Adipose tissue (tissue), 3 donors: ENCODE data around the gene CRACDL. TPM values are rescaled to one million over a fixed set of nuclear protein-coding genes. Genes with fewer than 3 reads are reported as not detected.

Experiments used
- H3K27ac ChIP-seq: one replicate; pipeline ENCODE4 v1.5.1; 2013; ENCODE audit warnings: low read depth, low read length
- WGBS, 3 donors: extraction: QIAGEN DNeasy Blood & Tissue Kit; methylation state at CpG; one replicate each; pipeline ENCODE4 v1.1.7; 2013; 5-methylcytosine and 5-hydroxymethylcytosine counted together
- polyA plus RNA-seq, 3 donors: library from polyadenylated mRNA; stranded (reverse); fragments of 200-250 nt; gene quantifications; one replicate each; pipeline ENCODE4 v1.2.3, GENCODE V29; 2013
- donor health status: healthy with polysubstance abuse.
- donor health status: Bipolar disorder and iron deficiency.
- donor health status: healthy.

CRACDL gene
- polyA plus RNA-seq, 3 donors, result 2.0 to 4.5 (median 3.6) TPM

DNA sequence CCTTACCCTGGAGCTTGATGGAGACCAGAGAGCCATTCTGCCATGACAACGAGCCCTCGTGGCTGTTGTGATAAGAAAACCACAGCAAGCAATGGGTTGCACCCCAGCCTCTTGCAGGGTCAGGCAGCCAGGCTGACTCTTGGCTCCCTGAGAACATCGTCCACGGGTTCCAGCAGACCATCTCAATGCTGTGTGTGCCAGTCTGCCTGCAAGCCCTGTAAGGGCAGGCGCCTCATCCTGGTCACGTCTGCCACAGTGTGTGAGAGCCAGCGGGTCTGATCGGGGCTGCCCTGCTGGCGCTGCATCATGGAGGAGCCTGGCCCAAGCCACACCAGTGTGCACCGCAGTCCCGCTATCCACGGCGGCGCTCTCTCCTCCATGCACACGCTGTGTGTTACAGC lies 134.1 kb downstream of the CRACDL start:
- WGBS, 3 donors, result 93 to 97% (median 94%) methylated on average over 15 of the region's 15 CpGs
- H3K27ac ChIP-seq, result no peak overlapping the region

DNA sequence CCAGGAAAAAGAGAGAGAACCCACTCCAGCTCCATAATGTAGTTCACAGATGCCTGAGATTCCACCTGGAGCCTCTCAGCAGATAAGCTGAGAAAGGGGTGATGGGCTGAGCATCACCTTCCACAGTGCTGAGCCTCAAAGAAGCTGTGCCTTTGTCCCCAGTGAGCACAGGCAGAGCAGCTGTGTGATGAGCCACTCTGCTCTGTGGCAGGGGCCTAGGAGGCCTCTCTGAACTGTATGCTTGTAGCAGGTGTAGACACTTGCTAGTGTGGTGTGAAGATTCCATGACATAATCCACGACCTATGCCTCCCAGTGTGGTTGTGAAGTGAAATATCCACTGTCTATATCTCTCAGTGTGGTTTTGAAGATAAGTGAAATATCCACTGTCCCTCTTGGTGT lies 134.7 kb downstream of the CRACDL start:
- no peak overlapping the region for H3K27ac ChIP-seq
- WGBS, 3 donors, result 71 to 81% (median 73%) methylated on average over 1 of the region's 1 CpG

DNA sequence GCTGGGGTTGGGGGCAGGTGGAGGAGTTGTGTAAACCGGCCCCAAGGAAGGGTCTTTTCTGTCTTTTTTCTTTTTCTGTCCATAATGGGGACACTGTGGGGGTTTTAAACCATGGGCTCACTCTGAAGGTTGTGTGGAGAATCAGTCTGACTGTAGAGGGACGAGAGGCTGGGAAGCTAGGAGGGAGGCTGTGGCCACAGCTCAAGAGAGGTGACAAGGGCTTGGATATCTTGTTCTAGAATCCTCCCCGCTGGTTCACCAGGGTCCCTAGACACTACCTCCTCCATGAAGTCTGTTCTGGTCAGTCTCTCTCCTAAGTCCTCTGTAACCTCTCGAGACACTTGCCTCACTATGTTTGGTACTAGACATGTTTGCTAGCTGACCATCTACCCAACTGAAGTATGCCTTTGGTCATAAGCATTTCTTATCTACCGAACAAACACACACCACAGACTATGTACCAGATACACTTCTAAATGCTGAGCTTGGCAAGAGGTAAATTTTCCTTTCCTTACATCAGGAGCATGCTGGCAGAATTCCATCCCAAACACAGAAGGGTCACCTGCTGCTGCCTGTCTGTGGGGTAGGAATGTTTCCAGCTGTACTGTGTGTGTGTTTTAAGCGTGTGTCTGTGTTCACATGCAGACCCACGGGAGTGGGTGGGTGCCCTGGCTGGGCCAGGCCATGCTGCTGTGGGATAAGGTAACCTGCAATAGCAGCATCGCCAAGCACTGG lies 135.5 kb downstream of the CRACDL start:
- 54 to 84% (median 82%) methylated on average over 8 of the region's 8 CpGs for WGBS, 3 donors

DNA sequence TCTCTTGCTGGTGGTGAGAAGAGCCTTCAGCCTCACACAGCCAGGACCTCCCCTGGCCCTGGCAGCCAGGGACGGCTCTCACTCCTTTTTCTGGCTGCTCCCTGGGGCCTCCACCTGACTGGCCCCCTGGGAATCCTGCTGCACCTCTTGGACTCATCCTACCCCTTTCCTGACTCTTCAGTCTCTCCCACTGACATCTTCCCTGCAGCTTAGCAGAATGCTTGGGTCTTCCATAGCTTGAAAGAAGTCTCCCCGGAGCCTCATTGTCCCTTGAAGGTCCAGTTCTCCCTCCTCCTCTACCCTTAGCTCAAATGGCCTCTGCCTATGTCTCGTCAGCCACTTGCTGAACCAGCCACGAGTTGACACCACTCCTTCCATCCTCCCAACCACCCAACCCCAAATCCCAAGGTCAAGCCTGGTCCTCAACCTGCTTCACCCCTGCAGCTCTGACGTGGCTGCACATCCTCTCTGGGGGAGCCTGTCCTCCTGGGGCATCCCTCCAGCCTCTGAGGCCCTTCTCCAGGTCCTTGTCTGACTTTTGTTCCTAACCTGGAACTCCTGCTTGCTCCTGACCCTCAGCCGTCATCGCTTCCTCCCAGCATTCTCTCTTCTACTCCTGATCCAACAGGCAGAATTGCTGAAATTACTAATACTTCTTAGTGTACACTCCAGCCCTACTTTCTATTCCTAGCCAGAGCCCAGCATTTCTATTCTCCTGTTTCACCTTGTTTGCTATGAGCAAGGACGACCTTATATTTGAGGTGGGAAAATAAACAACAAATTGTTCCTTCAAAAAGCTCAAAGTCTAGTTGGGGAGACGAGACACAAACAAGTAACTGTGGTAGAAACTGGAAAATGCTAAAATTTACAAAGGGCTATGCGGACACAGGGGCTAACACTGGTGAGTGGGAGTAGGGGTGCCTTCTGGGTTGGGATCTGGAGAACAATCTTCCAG lies 136.4 kb downstream of the CRACDL start:
- 85 to 87% (median 86%) methylated on average over 10 of the region's 10 CpGs for WGBS, 3 donors
- H3K27ac ChIP-seq, result no peak overlapping the region

More for the DNA sequence above, 135.5 kb downstream of the CRACDL start:
- no peak overlapping the region for H3K27ac ChIP-seq

DNA sequence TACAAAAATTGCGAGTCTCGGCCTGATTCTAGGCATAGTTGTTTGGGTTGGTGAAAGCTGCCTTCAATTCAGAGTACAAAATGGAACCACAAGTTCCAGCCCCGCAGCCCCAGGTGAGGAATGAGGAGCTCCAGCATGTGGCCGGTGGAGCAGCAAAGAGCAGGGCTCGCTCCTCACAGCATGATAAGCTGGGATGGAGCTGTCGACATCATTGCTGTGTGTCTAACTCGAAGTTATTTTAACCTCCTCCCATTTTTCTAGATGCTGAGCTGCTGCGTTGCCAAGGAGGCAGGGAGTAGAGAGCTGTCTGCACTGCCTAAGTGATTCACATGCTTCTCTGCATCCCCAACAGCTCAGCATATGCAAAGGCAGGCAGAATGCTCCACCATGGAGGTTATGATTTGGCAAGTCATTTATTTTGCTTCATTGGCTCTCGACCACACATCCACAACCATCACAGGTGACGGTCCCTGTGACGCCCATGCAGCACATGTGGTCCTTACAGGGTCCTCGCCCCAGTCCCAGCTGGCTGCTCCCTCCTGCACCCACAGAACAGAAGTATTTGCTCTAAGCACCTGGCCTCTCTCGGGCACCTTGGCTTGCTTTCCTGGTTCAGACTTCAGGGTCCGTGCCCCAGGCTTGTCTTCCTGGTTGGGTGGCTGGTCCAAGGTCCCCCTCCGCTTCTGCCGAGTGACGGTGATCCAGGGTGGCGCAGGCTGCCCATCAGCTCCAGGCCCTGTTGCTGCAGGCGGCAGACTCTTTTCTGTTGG lies 139.1 kb downstream of the CRACDL start:
- WGBS, 3 donors, result 88 to 94% (median 89%) methylated on average over 19 of the region's 19 CpGs
- H3K27ac ChIP-seq, result no peak overlapping the region

DNA sequence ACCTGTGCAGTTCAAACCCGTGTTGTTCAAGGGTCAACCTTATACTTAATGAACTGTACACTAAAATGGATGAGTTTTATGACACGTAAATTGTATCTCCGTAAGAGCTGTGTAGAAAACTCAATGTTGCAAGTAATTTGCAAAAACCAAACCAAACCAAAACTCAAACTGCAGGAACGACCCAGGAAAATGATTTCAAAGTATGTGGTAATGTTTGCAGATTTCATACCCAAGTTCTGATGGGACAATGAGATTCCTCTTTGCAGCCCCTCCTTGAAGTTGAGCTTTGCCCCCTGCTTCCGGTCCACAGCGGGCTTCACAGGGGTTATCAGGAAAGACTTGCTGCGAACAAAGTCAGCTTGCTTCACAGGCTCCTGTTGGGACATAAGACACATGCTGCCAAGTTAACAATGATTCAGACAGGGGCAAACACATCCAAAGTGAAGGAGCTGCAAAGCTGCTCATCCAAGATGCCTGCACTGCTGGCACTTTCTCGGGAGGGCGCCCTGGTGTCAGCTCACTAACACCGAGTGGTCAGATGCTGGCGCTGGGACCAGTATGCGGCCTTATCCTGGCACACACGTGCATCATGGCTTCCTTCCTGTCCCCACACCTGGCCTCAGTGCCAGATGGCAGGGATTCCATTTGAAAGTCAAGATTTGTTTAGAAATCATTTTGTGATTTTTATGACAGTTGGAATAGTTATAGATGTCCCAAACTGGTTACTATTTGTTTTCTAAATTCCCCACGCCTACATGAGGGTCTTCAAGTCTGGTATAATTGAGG lies 139.9 kb downstream of the CRACDL start:
- 51 to 82% (median 62%) methylated on average over 14 of the region's 14 CpGs for WGBS, 3 donors
- H3K27ac ChIP-seq, result no peak overlapping the region

DNA sequence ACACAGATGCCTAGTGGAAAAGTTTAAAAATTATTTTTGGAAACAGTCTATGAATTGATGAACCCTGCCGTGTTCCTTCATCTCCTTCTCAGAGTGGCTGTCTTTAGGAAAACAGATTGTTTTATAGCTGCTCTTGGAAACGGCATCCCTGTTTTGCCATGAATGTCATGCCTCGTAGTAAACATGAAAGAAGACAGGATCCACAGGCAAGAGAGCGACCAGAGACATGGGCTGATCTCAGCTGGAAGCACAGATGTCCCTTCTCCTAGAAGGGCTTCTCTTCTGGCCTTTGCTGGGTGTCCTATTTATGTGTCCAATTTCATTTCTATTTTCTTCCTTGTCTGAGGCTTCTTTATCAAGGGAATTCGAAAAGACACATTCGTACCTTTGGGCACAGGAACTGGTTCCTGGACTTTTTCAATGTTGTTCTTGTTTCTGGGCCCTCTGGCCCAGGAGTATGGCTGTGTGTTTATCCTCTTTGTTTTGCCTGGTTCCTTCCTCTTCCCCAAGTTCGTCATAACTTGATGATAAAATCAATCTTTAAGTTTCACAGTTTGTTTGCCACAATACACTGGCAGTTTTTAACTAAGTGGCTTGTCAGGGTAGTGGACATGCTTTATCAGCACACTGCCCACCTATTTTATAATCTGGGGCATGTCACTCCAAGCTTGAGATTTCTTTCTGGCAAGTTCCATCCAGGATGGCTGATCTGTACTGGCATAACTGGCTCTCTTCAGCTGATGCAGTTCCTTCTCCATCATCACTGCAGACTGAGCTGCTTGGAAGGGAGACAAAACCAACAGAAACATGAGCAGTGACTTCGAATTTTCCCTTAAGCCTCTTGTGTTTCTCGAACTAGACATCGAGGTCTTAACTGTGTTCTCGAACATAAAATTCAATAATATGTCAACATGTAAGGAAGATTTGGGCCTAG lies 141.9 kb downstream of the CRACDL start:
- WGBS, 3 donors, result 71 to 77% (median 72%) methylated on average over 11 of the region's 11 CpGs

DNA sequence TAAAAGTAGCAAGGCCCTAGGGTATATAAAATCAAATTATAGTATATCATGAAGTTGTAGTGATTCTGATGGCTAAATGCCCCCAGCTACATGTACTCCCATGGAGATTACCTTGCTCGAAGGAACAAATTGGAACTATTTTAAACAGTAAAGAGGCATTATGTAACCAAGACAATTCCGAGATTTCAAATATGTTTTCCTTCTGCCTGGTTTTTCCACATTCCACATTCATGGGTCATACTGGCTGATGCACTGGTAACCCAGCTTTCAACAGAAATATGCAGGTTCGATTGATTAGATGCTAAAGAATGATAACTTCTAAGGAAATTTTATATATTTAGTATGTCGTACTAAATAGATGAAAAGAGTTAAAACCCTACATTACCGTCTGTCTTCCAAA lies 142.8 kb downstream of the CRACDL start:
- 68 to 86% (median 83%) methylated on average over 5 of the region's 5 CpGs for WGBS, 3 donors
- no peak overlapping the region for H3K27ac ChIP-seq

More for the DNA sequence above, 141.9 kb downstream of the CRACDL start:
- no peak overlapping the region for H3K27ac ChIP-seq

DNA sequence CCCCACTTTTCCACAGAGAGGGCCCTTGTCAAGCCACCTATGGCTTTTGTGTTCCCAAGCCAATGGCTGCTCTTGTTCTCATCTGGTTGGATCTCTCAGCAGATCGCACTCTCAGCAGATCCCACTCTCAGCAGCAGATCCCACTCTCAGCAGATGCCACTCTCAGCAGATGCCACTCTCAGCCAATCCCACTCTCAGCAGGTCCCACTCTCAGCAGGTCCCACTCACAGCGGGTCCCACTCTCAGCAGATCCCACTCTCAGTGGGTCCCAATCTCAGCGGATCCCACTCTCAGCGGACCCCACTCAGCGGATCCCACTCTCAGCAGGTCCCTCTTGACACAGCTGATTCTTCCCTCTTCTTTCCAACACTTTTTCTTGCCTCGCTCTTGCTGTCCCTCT lies 145.8 kb downstream of the CRACDL start:
- H3K27ac ChIP-seq, result no peak overlapping the region
- 95 to 98% (median 97%) methylated on average over 6 of the region's 6 CpGs for WGBS, 3 donors

DNA sequence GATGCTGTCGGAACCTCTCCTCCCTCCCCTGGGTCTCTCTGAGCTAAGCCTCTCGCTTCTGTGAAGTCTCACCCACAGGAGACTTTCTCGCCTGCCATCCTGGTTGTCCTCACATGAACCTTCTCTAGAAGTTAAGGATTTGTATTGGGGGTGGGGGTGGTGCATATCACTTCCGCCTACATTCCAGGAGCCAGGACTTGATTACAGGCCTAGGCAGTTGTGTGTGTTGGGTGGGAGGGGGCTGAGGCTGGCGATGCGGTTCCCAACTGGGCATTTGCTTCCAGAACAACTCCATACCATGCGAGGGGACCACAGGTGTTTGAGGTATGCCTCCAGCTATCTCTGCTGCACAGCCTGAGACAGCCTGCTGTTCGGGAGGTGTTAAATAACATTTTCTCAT lies 148.3 kb downstream of the CRACDL start:
- H3K27ac ChIP-seq, result no peak overlapping the region
- WGBS, 3 donors, result 78 to 83% (median 83%) methylated on average over 8 of the region's 8 CpGs

DNA sequence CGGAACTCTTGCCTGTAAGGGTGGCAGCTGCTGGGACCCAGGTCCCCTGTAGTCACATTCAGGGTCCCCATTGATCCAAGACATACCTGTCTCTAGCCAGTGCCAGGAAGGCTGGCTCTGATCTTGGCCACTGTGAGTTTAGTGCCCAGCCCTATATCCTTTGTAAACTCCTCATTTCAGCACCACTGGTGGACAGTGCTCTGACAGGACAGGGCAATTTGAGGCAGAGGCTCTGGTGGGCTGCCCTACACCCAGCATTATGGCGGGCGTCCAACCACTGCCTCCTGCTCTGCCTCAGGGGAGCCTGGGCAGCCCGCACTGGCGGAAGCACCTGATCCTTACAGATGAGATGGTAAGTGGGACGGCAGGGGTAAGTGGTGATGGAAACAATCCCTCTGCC lies 149.8 kb downstream of the CRACDL start:
- WGBS, 3 donors, result 84 to 93% (median 92%) methylated on average over 6 of the region's 6 CpGs
- H3K27ac ChIP-seq, result no peak overlapping the region

DNA sequence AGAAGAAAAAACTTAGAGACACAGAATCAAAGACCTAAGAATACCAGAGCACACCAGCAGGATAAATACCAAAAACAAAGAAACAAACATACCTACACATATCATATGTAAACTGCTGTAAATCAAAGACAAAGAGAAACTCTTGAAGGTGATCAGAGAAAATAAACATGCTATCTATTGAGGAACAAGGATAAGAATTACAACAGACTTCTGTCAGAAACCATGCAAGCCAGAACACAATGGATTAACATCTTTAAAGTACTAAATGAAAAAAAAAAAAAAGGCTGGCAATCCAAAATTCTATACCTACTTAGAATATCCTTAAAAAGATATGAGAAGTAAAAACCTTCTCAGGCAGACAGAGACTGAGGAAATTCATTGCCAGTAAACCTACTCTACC lies 153.5 kb downstream of the CRACDL start:
- no peak overlapping the region for H3K27ac ChIP-seq

DNA sequence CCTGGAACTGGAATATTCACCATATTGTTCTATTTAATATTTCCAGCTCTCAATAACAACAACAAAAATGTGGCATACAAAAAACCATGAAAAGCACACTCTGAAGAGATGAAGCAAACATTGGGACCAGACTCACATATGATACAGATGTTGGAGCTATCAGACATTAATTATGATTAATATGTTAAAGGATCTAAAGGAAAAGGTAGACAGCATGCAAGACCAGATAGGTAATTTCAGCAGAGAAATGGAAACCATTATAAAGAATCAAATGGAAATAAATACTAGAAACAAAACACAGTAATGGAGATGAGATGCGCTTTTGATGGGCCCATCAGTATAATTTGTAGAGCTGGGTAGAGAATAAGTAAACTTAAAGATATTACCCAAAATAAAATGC lies 154.2 kb downstream of the CRACDL start:
- H3K27ac ChIP-seq, result no peak overlapping the region
- WGBS, 3 donors, result 95 to 97% (median 96%) methylated on average over 1 of the region's 1 CpG

DNA sequence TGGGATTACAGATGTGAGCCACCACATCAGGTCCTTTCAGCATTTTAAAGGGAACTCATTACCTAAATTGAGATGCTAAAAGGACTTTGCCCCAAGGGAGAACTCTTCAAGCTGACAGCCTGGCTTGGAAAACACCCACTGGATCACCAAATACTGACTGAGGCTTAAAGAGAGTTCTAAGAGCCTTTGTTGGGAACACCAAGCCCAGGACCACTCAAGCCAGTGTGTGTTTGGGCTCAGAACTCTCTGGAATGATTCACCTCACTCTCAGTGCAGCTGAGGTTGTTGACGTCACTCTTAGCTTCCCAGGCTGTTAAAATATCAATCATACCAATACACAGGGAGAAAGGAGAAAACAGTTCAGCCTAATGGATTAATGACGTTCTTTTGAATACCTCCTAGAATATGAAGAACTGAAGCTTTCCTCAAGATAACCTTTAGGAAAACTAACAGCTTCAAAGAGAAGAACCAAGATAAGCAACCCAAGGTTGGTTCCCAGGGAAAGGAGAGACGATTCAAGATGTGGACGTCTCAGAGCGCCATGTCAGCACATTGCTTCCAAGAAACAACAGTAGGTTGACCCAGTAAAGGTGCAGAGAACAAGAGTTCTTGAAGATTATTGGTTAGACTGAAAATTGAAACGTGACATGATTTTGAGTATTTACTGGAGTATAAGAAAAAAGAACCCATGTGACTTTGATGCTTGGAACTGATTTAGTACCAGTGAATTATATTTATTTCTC lies 157.1 kb downstream of the CRACDL start:
- 78 to 87% (median 82%) methylated on average over 6 of the region's 6 CpGs for WGBS, 3 donors
- H3K27ac ChIP-seq, result no peak overlapping the region

DNA sequence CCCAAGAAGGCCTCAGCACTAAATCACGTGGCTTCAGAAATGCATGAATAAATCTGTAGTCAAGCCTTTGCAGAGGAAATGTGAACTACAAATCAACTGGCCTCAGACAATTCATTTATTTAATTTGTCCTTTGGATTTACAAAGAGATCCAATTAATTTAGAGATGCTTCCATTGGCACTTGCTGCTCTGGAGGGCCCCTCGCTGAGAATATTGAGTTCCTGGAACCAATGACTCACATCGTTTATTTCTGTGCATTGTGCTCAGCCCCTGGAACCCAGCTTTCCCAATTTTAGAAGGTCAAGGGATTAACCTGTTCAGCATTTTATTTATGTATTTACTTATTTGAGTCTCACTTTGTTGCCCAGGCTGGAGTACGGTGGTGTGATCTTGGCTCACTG lies 157.9 kb downstream of the CRACDL start:
- WGBS, 3 donors, result 82 to 91% (median 87%) methylated on average over 4 of the region's 4 CpGs
- no peak overlapping the region for H3K27ac ChIP-seq

DNA sequence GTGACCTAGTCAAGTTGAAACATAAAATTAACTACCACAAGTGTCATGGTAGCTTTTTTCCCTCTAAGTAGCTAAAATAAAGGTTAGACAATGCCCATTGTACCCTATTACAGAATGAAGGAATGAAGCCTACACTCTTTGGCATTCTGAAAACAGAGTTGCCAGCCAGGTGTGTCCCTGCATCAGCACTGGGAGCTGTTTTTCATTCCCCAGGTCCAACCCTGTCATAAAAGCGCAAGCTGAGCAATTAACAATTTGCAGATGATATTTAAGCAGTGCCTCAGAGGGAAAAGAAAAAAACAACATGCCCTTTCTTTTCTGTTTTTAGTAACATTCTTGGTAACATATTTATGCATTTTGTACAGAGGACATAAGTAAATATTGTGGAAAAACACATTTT lies 158.3 kb downstream of the CRACDL start:
- H3K27ac ChIP-seq, result no peak overlapping the region
- 94 to 97% (median 97%) methylated on average over 1 of the region's 1 CpG for WGBS, 3 donors
